HUES64 (cell line): ENCODE measurements around the gene RDH5.
A peak's percentile ranks its signal among the peaks of the same experiment; 100 is the strongest.

Experiments
- H3K27ac ChIP-seq: 2 replicates; pipeline ENCODE4 v1.7.0; 2013; ENCODE audit warnings: low read depth, low read length, inconsistent platforms
- H3K27me3 ChIP-seq: 2 replicates; pipeline ENCODE4 v1.6.1; 2013; ENCODE audit warnings: mild to moderate bottlenecking, low read length; ENCODE audit not compliant: insufficient read depth
- H3K36me3 ChIP-seq: 2 replicates; pipeline ENCODE4 v1.6.1; 2013; ENCODE audit warnings: mild to moderate bottlenecking, low read length; ENCODE audit not compliant: insufficient read depth
- H3K4me1 ChIP-seq: 2 replicates; pipeline ENCODE4 v1.6.1; 2013; ENCODE audit warnings: mild to moderate bottlenecking, low read length, moderate library complexity; ENCODE audit not compliant: insufficient read depth
- H3K4me3 ChIP-seq: 2 replicates; pipeline ENCODE4 v1.5.1; 2013; ENCODE audit warnings: mild to moderate bottlenecking, low read length, moderate library complexity
- H3K9ac ChIP-seq: 2 replicates; pipeline ENCODE4 v1.6.1; 2013; ENCODE audit warnings: mild to moderate bottlenecking, low read depth, low read length
- H3K9me3 ChIP-seq: 2 replicates; pipeline ENCODE4 v1.6.1; 2013; ENCODE audit warnings: low read depth, low read length; ENCODE audit not compliant: insufficient read depth
- WGBS: fragments of 150-250, 120-280 bp; methylation state at CpG from one replicate; pipeline ENCODE4 v1.1.7; 2013; ENCODE audit warnings: missing lambda C conversion rate; 5-methylcytosine and 5-hydroxymethylcytosine counted together

The RDH5 gene

DNA sequence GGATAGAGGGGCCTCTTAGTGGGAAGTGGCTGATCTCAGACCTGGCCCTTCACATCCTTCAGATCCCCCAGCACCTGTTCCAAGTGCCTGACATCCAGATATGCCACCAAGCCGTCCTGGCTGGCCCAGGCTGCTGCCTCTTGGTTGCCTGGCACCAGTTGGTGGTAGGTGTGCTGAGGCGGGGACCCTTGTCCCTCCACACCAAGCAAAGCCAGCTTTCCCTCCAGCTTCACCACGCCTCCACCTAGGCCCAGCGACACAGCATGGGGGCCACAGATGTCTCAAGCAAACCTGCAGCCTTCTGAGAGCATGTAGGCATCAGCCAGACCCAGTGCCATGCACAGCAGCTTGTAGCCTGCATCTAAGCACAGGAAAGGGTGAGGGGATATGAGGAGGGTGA is 12.1 kb downstream of the RDH5 start:
- no peaks in the 10 kb centered on the region for H3K27me3 ChIP-seq
- WGBS = 85% methylated on average over 4 of the region's 4 CpGs
- H3K4me1 ChIP-seq = peaks cover 11% of the 10 kb centered on the region; the same call in 1 of the 2 replicates
- H3K36me3 ChIP-seq = no peaks in the 10 kb centered on the region
- no peak overlapping the region for H3K9ac ChIP-seq
- no peaks in the 10 kb centered on the region for H3K9me3 ChIP-seq
- H3K4me3 ChIP-seq = no peak overlapping the region
- no peak overlapping the region for H3K27ac ChIP-seq

DNA sequence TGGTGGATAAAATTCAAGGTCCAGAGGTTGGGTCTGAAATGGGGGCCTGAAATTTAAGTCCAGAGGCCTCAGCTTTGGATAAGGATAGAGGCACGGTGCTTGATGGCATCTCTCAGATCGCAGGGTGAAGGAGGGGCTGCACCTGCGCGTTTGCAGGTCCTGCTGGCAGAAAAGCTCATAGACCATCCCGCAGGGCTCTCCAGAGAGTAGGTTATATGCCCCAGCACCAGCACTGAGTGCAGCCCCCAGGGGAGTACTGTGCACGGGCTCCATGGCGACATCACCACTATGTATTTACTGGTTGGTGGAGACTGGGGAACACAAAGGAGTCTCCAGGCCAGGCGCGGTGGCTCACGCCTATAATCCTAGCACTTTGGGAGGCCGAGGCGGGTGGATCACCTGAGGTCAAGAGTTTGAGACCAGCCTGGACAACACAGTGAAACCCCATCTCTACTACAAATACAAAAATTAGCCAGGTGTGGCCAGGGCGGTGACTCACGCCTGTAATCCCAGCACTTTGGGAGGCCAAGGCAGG is 12.9 kb downstream of the RDH5 start:
- Histone ChIP-seq H3K4me1 (peaks cover 12% of the 10 kb centered on the region; the same call in 1 of the 2 replicates), H3K27ac (no peak overlapping the region), H3K4me3 (no peak overlapping the region), H3K9ac (no peak overlapping the region), H3K27me3 (no peaks in the 10 kb centered on the region), H3K9me3 (no peaks in the 10 kb centered on the region), H3K36me3 (no peaks in the 10 kb centered on the region)
- WGBS = 91% methylated on average over 14 of the region's 14 CpGs

DNA sequence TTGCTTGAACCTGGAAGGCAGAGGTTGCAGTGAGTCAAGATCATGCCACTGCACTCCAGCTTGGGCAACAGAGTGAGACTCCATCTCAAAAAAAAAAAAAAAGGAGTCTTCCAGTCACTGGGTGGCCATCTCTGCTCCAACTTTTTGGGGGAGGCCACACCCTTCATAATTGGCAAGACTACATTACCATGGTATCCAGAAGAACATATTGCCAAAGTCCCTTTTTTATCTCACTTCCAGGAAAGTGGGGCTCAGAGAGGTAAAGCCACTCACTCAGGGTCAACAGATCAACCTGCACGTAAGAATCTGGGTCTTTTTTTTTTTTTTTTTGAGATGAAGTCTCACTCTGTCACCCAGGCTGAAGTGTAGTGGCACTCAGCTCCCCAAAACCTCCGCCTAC is 13.7 kb downstream of the RDH5 start:
- Histone ChIP-seq H3K9ac (no peak overlapping the region), H3K4me1 (peaks cover 12% of the 10 kb centered on the region; the same call in 1 of the 2 replicates), H3K4me3 (no peak overlapping the region), H3K36me3 (no peaks in the 10 kb centered on the region), H3K27ac (no peak overlapping the region), H3K27me3 (no peaks in the 10 kb centered on the region), H3K9me3 (no peaks in the 10 kb centered on the region)
- WGBS = 87% methylated on average over 2 of the region's 2 CpGs

DNA sequence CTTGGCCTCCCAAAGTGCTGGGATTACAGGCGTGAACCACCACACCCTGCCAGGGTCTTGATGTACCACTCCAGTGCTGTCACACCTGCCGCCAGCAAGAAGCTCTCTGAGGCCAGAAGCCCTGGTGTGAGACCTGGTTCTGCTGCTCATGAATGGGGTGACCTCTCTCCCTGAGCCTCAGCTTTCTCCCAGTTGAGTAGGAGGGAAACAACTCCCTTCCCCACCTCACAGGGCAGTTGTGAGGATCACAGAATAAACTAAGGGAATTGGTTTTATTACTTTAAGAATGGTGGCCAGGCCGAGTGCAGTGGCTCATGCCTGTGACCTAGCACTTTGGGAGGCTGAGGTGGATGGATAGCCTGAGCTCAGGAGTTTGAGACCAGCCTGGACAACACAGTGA is 14.4 kb downstream of the RDH5 start:
- Histone ChIP-seq H3K9me3 (no peaks in the 10 kb centered on the region), H3K27ac (no peak overlapping the region)

DNA sequence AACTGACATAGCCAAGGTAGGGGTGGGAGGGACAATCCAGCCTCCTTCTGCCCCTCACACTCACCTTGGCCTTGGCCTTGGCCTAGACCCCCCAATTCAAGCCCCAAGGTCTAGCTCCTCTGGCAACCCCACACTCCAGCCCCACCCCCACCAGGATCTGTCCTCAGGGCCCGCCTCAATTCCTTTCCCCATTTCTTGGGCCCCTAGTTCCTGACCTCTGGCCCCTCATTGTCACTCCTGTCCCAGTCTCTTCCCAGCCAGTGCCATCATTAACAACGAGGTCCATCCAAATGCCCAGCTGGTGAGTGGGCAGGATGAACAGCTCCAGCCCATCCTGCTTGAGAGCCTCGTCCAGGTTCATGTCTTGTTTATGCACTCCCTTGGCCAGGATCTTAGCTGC is 15.9 kb downstream of the RDH5 start:
- Histone ChIP-seq H3K4me3 (no peak overlapping the region), H3K27me3 (no peaks in the 10 kb centered on the region), H3K27ac (no peak overlapping the region), H3K36me3 (no peaks in the 10 kb centered on the region), H3K9me3 (no peaks in the 10 kb centered on the region), H3K9ac (no peak overlapping the region), H3K4me1 (peaks cover 5% of the 10 kb centered on the region; the same call in 1 of the 2 replicates)
- 90% methylated on average over 3 of the region's 3 CpGs for whole genome bisulfite sequencing

More for the DNA sequence above, 14.4 kb downstream of the RDH5 start:
- H3K4me1 ChIP-seq = peaks cover 12% of the 10 kb centered on the region; the same call in 1 of the 2 replicates
- WGBS = 91% methylated on average over 3 of the region's 3 CpGs
- H3K27me3 ChIP-seq = no peaks in the 10 kb centered on the region
- H3K9ac ChIP-seq = no peak overlapping the region
- H3K4me3 ChIP-seq = no peak overlapping the region
- no peaks in the 10 kb centered on the region for H3K36me3 ChIP-seq

DNA sequence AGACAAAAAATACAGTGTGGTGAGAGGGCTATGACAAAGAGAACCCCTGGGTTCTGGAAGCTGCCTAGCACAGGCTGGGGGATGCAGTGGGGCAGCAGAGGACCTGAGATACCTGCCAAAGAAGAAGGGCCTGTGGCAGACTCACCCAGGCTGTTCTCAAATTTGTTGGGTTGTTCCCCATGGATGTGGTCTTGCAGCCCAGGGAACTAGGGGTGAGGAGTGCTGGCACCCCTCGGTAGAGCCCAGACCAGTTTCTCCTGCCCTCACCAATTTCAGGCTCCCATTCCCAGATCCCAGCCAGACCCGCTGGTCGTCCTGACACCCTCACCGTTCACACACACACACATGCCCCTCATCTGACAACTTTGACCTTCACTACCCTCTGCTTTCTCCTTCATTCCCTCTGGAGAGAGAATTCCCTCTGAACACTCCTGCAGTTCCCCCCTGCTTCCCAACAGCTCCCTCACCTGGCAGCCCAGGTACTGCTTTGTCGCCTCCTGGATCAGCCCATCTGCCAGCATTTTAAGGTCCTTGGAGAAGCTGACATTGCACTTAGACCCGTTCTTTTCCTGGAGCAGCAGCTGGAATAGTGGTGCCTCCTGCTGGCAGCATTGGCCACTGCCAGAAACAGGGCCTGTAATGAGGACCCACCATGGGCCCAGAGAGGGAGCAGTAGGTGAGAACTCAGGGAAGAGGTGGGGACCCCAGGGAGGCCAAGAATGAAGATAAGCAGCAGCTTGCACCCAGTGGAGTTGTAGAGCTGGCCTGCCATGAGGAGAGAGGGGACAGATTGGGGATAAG is 16.8 kb downstream of the RDH5 start:
- peak overlapping the region; percentile 66; the same call in 1 of the 2 replicates for H3K4me3 ChIP-seq
- H3K9ac ChIP-seq = no peak overlapping the region
- no peaks in the 10 kb centered on the region for H3K36me3 ChIP-seq
- H3K27ac ChIP-seq = no peak overlapping the region
- peaks cover 9% of the 10 kb centered on the region for H3K4me1 ChIP-seq
- H3K27me3 ChIP-seq = no peaks in the 10 kb centered on the region
- H3K9me3 ChIP-seq = no peaks in the 10 kb centered on the region
- 47% methylated on average over 6 of the region's 6 CpGs for WGBS

DNA sequence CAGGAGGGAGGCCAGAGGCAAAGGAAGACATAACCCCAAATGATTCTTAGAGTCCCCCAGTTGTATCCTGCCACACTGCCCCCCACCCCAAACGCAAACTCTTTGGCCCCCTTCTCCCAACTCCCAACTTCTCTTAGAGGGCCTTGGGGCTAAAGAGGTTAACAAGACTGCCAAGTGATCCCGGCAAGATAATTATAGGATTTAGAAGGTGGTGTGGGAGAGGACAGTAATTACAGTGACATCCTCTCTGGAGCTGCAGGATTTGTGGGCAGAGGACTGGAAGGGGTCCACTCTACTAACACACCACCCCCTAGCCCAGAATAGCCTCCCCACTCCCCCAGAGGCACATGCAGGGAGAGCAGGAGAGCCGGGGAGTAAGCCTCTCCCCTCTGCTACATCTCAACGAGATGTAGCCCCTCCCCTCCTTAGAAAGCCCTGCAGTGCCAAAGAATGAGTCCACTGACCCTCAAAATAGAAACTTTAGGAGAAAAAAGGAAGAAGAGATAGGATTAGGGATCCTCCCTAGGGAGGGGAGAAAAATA is 17.5 kb downstream of the RDH5 start:
- Histone ChIP-seq H3K36me3 (no peaks in the 10 kb centered on the region), H3K4me3 (peak overlapping the region; percentile 66), H3K9ac (peak overlapping the region; percentile 43), H3K4me1 (peaks cover 12% of the 10 kb centered on the region), H3K9me3 (no peaks in the 10 kb centered on the region), H3K27me3 (no peaks in the 10 kb centered on the region), H3K27ac (peak overlapping the region; percentile 70)
- WGBS = 18% methylated on average over 4 of the region's 4 CpGs

DNA sequence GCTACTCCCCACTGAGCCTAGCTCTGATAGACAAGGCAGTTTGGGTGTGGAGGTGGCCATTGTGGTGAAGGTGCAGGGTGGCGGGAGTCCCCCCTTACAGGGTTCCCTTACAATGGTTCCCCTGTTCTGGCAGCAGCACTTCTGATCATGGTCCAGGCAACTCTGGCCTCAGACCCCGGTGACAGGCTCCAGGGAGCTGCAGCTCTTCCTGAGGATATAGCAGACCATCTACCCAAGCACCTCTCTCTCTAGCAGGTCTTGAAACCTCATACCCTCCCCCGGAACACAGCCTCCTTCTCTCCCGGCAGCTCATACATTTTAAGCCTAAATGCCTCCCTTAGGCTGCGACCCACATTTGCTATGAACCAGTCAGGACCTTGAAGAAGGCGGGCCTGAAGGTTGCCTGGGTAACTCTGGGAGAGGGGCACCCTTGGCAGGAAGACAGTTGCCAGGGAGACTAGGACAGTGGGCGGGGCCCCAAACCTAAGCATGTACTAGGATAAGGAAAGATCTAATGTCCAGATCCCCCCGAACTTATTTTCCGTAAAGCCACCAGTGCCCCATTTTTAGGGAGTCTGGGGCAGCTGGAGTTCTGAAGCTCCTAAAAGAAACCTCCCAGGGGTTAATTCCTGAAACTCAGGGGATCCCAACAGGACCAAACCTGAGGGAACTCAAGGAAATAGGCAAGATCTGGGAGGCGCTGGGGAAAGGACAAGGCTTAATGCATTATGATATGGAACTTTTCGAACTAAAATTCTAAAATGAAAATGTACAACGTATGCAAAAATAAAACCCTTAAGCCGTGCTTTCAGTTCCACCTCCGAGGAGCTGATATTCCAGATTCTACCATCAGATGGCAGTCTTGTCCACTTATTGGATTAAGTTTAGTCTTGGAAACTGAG is 18.2 kb downstream of the RDH5 start:
- 4% methylated on average over 12 of the region's 14 CpGs for WGBS
- Histone ChIP-seq H3K9me3 (no peaks in the 10 kb centered on the region), H3K9ac (peak overlapping the region; percentile 43), H3K36me3 (no peaks in the 10 kb centered on the region), H3K27ac (peak overlapping the region; percentile 70), H3K27me3 (no peaks in the 10 kb centered on the region), H3K4me1 (peaks cover 12% of the 10 kb centered on the region), H3K4me3 (peak overlapping the region; percentile 66)

DNA sequence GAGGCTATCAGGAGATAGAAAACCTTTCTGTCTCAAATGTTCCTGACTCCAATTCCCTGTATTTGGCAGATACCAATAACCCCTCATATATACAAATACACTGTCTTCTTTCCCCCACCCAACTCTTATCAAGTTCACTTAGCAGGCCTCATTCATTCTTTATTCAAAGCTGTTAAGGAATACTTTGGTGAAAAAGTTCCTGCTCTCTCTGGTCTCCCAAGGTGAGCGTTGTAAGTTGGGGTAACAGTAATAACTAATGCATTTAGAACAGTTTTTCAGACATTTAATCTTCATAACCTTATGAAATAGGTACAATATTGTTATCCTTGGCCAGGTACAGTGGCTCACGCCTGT is 18.8 kb downstream of the RDH5 start:
- H3K27ac ChIP-seq = no peak overlapping the region
- H3K4me1 ChIP-seq = peaks cover 12% of the 10 kb centered on the region
- no peak overlapping the region for H3K9ac ChIP-seq
- no peaks in the 10 kb centered on the region for H3K9me3 ChIP-seq
- H3K36me3 ChIP-seq = no peaks in the 10 kb centered on the region
- no peak overlapping the region; the same call in 1 of the 2 replicates for H3K4me3 ChIP-seq
- 94% methylated on average over 1 of the region's 2 CpGs for WGBS
- no peaks in the 10 kb centered on the region for H3K27me3 ChIP-seq

DNA sequence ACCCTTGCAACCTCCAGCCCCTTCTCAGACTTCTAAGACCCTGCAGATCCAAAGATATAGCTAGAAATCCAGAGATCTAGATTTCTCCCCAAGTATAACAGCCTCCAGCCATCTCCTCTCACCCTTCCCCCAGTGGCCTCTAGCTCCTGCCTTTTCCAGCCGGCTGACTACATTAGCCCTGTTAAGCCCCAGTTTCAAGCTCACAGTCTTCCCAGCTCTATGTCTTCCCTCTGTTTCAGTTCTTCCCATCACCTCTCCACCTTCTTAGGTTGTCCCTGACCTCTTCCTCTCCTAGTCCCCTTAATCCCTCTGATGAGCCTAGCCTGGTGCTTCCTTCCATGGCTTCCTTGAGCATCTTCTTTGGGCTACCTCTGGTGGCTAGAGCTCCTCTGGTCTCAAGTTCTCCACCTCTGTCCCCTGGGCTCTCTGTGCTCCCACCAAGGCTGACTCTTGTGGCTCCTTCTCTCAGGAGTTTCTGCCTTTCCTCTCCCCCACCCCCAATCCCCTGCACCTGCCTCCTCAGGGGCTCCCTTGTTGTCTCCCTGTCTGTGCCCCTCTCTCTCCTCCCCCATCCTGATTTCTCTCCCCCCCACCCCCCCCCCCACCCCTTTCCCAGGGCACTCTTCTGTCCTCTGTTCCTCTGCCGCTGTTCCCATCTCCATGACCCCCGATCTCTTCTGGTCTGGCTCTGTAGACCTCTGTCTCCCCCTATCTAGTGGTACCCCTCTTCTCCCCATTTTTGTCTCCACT is 21.9 kb downstream of the RDH5 start:
- WGBS = 50% methylated on average over 3 of the region's 3 CpGs
- Histone ChIP-seq H3K9ac (peak overlapping the region; percentile 28; the same call in 1 of the 2 replicates), H3K4me1 (peaks cover 27% of the 10 kb centered on the region), H3K27ac (0 out of 2 replicates have a peak overlapping the region, but pooled peaks have one; percentile 10), H3K4me3 (peak overlapping the region; percentile 58), H3K27me3 (no peaks in the 10 kb centered on the region), H3K36me3 (peaks cover 4% of the 10 kb centered on the region; the same call in 1 of the 2 replicates), H3K9me3 (no peaks in the 10 kb centered on the region)
